ENCODE measurements around the gene C1R.
"Not testable (repeated sequence)": the region's sequence is repeated elsewhere in the genome, so short reads cannot be mapped to it uniquely, and the experiment has no call there.

The C1R gene

GRCh38 chr12:7121324-7121723 lies 29.1 kb upstream of the C1R start:
- FAIRE-seq (no peak), DNase-seq (ENCODE audit: insufficient read length, low spot score) (no peak)

- FAIRE-seq: no peak
- no peak for DNase-seq (ENCODE audit: insufficient read length, low spot score)
Measured at GRCh38 chr12:7120166-7120565, 27.9 kb upstream of the C1R start.

- FAIRE-seq (no peak), DNase-seq (ENCODE audit: insufficient read length, low spot score) (no peak)
Measured at GRCh38 chr12:7118881-7119280, 26.6 kb upstream of the C1R start.

GRCh38 chr12:7117670-7118069 lies 25.4 kb upstream of the C1R start:
- FAIRE-seq (no peak), DNase-seq (ENCODE audit: insufficient read length, low spot score) (no peak)

- no peak for FAIRE-seq
- no peak for DNase-seq (ENCODE audit: insufficient read length, low spot score)
Measured at GRCh38 chr12:7116916-7117315, 24.7 kb upstream of the C1R start.

GRCh38 chr12:7116196-7116595 lies 24.0 kb upstream of the C1R start:
- FAIRE-seq (no peak), DNase-seq (ENCODE audit: insufficient read length, low spot score) (no peak)

- DNase-seq (ENCODE audit: insufficient read length, low spot score) (no peak), FAIRE-seq (no peak)
Measured at GRCh38 chr12:7114851-7115250, 22.6 kb upstream of the C1R start.

GRCh38 chr12:7114008-7114407 lies 21.8 kb upstream of the C1R start:
- no peak for FAIRE-seq
- no peak for DNase-seq (ENCODE audit: insufficient read length, low spot score)

GRCh38 chr12:7113389-7113871 lies 21.2 kb upstream of the C1R start:
- DNase-seq (ENCODE audit: insufficient read length, low spot score) (peak; percentile 60), FAIRE-seq (peak; percentile 91)

GRCh38 chr12:7112041-7112440 lies 19.8 kb upstream of the C1R start:
- FAIRE-seq (no peak), DNase-seq (ENCODE audit: insufficient read length, low spot score) (no peak)

- FAIRE-seq: no peak
- no peak for DNase-seq (ENCODE audit: insufficient read length, low spot score)
Measured at GRCh38 chr12:7110661-7111060, 18.4 kb upstream of the C1R start.

- no peak for FAIRE-seq
- DNase-seq (ENCODE audit: insufficient read length, low spot score): no peak
Measured at GRCh38 chr12:7109572-7109920, 17.3 kb upstream of the C1R start.

GRCh38 chr12:7108796-7109571 lies 16.7 kb upstream of the C1R start, which contains the start of gene C1RL:
Gene C1RL, minus strand, starts transcription at chr12:7109214. Its CDS starts 34 bp downstream, at chr12:7109180.
- peak; percentile 93 for FAIRE-seq
- no peak for DNase-seq (ENCODE audit: insufficient read length, low spot score)

GRCh38 chr12:7108003-7108795 lies 16.0 kb upstream of the C1R start:
- FAIRE-seq: peak; percentile 98
- peak; percentile 81 for DNase-seq (ENCODE audit: insufficient read length, low spot score)

GRCh38 chr12:7107636-7108002 lies 15.4 kb upstream of the C1R start:
- FAIRE-seq: peak; percentile 64

GRCh38 chr12:7107181-7107580 lies 14.9 kb upstream of the C1R start:
- DNase-seq (ENCODE audit: insufficient read length, low spot score); FAIRE-seq: not testable (repeated sequence)

More at GRCh38 chr12:7107636-7108002, 15.4 kb upstream of the C1R start:
- DNase-seq (ENCODE audit: insufficient read length, low spot score): no peak

- FAIRE-seq: no peak
- DNase-seq (ENCODE audit: insufficient read length, low spot score): no peak
Measured at GRCh38 chr12:7106082-7106481, 13.8 kb upstream of the C1R start.

GRCh38 chr12:7103837-7104584 lies 11.8 kb upstream of the C1R start:
- DNase-seq (ENCODE audit: insufficient read length, low spot score): no peak
- FAIRE-seq: no peak

GRCh38 chr12:7102582-7102981 lies 10.3 kb upstream of the C1R start:
- FAIRE-seq (no peak), DNase-seq (ENCODE audit: insufficient read length, low spot score) (no peak)

- no peak for FAIRE-seq
- no peak for DNase-seq (ENCODE audit: insufficient read length, low spot score)
Measured at GRCh38 chr12:7101694-7102131, 9.5 kb upstream of the C1R start.

- DNase-seq (ENCODE audit: insufficient read length, low spot score) (no peak), FAIRE-seq (no peak)
Measured at GRCh38 chr12:7101047-7101693, 8.9 kb upstream of the C1R start.

Measured in GM19239 (cell line).